Kidney glomerular epithelial cell (primary cell): ENCODE results near the gene SNX4.
"Not testable (repeated sequence)": the region's sequence is repeated elsewhere in the genome, so short reads cannot be mapped to it uniquely, and the experiment has no call there.

Experiments used
- DNase-seq: peaks from one replicate; lab custom pipeline; 2025; lab: John Stamatoyannopoulos, UW

SNX4 gene

DNA sequence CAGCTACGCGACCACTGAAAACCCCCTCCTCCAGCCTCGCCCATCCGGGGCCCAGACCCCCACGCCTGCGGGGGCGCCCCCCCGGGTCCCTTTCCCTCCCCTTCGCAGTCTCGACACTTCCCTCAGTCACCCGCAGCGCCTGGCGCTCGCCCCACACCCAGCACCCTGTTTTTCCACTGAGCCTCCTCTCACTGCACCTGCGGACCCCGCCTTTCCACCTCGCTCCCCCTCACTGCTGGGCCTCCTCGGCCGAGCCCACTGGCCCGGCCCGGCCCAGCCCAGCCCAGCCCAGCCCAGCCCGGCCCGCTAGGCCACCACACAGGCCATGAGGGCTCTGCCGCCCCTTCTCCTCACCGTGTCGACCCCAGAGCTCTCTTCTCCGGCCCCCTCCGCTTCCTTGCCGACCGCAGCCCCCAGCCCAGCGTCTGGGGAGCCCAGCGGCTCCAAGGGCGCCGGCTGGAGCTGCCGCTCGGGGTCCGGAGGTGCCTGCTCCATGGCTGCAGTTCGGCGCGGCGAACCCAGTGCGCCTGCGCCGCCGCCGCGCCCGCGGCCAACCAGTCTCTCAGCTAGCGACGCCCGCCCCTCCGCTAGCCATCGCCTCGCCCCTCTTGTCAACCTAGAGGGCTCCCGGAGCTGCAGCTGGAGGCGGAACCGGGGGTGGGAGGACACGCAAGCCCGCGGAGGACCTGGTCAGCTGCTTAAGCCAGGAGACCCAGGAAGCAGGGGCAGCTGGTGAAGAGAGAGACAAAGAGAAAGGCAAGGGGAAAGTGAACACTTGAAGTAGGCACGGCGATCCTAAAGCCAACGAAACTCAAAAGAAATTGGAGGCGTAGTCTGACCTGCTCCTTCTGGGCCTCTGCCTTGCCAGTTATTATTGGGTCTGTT lies at the start of gene SNX4:
Gene SNX4, minus strand, starts transcription at position 525 of the 885 bp plus-strand sequence. Its CDS starts 30 bp downstream, at position 495.
- DNase-seq: peak; percentile 94

DNA sequence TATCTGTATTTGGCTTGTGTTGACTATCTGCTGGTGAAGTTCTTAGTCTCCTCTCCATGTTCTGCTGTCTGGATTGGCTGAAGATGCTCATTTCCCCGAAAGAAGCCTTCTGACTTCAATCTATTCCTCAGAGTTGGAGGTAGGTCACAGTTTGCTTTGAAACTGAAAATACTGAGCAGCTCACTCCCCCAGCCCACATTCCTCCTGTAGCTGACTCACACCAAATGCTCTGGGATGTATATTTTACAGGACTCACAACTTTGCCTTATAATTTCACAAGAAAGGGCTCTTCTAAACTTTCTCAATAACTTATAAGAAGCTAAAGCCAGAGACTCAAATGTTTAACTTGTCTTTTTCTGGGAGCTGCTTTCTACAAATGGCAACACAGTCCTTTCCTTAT lies 36.3 kb upstream of the SNX4 start:
- DNase-seq: peak; percentile 5

DNA sequence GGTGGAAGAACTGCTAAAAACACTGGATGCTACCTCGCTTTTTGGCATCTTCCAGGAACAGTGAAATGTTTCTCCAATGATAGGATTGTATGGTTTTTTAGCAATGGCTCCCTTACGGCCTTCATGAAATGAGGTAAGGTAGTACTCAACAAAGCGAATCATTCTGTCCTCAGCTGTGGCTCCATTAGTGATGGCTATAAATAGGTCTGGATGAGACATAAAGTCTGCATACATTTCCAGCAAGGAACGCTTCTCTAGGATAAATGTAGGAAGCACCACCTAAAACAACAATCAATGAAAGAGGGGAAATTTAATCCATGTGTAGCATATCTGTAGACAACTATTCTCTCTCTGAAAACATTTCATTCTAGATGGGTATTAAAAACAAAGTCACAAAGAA lies 32.4 kb upstream of the SNX4 start:
- no peak for DNase-seq

DNA sequence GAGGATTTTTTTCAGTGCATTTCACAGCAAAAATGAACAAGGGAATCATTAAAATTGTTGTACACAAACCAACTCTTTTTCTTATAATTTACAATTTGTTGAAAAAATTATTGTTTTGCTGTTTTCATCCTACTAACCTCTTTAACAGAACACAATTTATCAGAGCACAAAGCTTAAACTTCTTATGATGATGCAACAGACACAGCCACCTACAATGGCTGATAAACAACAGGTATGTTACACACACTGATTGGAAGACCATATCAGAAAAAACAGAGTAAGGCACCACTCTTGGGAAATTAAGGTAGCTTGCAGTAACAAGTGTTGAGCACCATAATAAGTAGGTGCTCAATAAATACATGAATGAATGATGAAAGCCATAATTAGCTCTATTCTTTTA lies 8.9 kb upstream of the SNX4 start:
- DNase-seq: no peak

DNA sequence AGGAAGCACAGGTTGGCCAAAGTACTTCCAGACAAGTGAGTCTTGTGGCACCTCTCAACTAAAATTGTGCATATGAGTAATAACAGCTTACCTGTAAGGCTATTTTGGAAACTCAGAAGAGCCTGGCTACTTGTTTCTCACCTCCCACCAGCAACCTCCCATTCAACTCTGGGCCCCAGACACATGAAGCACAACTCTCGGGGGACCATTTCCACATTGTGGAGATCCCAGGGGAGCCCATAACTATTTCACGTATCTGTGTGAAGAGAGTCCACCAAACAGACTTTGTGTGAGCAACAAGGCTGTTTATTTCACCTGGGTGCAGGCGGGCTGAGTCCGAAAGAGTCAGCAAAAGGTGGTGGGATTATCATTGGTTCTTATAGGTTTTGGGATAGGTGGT lies 5.2 kb upstream of the SNX4 start:
- no peak for DNase-seq

DNA sequence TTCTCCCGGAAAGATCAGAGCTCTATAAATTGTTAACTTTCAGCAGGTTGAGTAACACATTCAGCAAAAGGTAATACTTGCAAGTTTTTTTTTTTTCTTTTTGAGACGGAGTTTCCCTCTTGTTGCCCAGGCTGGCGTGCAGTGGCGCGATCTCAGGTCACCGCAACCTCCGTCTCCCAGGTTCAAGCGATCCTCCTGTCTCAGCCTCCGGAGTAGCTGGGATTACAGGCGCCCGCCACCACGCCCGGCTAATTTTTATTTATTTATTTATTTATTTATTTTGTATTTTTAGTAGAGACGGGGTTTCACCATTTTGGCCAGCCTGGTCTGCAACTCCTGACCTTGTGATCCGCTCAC lies 539 bp upstream of the SNX4 start:
- not testable (repeated sequence) for DNase-seq

DNA sequence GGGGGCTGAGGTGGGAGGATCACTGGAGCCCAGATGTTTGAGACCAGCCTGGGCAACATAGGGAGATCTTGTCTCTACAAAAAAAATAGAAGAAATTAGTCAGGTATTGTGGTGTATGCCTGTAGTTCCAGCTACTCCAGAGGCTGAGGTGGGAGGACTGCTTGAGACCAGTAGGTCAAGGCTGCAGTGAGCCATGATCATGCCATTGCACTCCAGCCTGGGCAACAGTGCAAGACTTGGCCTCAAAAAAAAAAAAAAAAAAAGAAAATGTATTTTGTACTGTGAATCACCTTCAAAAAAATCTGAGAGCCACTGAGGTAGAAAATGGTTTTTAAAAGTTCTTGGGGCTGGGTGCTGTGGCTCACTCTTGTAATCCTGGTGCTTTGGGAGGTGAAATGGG lies 4.6 kb downstream of the SNX4 start:
- DNase-seq: no peak

DNA sequence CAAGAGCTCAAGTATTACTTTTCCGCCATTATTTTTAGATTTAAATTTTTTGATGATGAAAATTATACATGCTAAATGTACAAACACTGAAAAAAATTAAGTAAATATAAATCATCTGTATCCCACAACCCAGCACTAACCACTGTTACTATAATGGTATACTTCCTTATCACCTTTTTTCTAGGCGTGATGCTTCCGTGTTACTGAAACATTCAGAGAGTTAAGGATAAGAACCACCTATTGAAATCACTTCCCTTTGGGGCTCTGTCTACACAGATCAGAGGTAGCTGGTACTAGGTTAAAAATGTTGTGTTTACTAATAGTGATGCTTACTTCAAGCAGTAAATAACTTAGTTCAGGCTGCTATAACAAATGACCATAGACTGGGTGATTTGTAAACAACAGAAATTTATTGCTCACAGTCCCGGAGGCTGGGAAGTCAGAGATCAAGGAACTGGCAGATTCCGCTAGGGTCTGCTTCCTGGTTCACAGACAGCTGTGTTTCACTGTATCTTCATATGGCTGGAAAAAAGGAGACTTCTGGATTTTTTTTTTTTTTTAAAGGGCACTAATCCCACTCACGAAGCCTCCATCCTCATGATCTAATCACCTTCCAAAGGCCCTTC lies 6.4 kb downstream of the SNX4 start:
- DNase-seq: no peak

DNA sequence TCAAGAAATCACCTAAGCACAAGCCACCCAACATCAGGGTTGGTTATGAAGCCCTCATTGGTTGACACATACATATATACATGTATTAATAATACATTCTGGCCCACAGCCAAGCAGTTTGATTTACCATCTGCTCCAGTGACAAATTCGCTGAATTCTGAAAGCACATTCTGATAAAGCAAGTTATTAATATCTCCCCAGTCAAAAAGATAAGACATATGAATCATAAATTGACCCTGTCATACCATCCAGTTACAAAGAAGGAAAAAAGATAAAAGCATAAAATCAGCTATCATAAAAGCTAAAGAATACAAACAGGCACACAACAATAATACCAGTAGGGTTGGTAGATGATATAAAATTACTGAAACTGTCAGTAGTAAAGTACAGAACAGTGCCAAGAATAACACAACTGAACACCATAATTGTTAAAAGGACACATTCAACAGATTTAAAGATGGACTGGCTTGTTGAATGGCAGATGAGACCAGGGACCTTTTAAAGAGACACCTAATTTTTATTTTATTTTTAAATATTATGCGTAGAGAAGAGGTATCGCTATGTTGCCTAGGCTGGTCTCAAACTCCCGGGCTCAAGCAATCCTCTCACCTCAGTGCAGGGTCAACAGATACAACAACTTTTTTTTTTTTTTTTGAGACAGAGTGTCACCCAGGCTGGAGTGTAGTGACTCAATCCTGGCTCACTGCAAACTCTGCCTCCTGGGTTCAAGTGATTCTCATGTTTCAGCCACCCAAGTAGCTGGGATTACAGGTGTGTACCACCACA lies 7.7 kb downstream of the SNX4 start:
- DNase-seq: no peak

DNA sequence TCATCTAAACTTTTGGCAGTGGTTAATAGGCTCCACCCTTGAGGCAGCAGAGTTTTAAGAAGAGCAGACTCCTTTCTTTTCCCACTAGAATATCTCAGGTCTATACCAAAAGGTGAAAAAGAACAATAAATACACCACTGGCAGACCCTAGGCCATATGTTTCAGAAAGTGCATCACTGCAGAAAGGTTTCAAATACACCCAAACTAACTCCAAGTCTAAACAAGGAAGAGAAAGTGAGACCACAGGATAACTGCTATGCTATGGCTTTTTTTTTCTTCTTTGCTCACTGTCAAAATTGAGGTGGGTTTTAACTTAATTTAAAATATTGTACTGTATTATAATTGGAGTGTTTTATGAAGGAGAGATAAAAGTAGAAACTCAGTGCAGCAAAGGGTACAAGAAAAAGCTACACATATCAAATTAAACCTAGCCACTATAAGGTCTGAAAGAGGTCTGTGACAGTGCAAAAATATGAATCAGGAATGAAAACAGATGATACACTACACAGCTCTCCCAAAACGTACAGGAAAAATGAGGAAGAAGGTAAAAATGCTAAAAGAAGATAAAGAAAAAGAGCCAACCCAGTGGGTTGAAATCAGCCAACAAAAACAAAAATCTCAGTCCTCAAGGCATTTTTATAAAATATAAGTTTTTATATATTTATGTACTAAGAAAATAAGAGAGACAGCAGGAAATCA lies 8.4 kb downstream of the SNX4 start:
- DNase-seq: no peak

DNA sequence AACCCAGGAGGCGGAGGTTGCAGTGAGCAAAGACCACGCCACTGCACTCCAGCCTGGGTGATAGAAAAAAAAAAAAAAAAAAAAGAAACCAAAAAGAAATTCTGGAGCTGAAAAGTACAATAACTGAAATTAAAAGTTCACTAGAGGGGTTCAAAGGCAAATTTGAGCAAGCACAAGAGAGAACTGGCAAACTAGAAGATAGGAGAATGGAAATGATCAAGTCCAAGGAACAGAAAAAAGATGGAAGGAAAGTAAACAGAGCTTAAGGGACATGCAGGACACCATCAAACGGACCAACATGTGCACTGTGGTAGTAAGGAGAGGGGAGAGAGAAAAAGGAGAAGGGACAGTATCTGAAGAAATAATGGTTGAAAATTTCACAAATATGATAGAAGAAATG lies 12.9 kb downstream of the SNX4 start:
- DNase-seq: no peak

DNA sequence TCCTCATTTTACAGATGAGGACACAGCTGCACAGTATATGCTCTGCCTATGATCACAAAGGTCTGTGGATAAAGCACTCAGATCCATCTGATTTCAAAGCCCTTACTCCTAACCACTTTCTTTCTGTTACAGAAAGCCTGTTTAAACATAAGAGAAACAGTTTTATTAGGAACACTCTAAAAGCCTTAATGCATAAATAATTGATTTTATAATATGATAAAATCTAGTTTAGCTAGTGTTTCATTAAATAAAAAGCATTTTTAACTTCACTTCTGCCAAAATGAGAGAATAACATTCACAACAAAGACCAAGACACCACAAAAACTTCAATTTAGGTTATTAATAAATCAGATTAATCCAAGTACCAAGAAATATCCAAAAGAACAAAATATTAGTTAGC lies 21.4 kb downstream of the SNX4 start:
- no peak for DNase-seq

DNA sequence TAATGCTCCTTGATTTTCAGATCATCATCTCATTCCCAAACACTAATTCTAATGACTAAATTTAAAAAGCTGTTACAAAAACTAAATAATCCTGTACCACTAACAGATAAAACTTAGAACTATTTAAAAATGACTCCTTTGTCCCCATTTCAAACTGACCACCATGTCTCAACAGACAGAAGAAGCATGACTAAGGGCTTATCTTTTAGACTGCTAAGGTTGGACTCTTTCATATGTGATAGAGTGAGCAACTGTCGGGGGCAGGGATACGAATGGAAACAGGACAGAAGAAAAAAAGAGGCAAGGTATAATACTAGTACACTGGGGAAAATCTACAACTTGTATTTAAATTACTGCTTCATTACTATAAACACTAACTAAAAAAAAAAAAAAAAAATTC lies 23.3 kb downstream of the SNX4 start:
- no peak for DNase-seq

DNA sequence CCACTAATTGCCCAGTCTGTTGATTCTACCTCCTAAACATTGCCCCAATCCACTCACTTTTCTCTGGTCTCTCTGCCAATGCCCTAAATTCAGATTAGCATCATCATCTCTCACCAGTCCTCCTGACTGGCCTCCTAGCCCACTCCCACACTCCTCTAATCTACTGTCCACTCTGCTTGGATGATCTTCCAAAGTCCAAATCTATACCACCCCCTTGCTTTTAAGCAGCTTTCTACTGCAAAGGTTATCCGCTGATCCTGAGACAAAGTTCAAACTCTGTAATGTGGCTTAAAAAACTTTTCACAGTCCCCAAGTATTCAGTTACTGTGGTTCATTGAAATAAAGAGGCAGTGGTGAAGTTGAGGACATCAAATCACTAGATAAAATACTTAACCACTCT lies 37.6 kb downstream of the SNX4 start:
- no peak for DNase-seq

DNA sequence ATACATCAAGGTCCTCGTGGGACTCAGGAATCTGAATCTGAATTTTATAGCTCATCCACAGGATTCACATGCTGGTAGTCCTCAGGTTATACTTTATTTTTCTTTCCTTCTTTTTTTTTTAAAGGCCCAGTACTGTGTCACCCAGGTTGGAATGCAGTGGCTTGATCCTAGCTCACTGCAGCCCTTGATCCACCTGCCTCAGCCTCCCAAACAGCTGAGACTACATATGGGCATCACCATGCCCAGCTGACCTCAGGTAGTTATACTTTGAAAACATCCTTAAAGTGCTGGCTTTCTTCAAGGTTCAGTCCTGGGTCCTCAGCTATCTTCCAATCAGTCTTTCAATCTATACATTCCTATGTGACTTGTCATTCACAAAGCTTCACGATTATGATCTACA lies 38.2 kb downstream of the SNX4 start:
- no peak for DNase-seq

DNA sequence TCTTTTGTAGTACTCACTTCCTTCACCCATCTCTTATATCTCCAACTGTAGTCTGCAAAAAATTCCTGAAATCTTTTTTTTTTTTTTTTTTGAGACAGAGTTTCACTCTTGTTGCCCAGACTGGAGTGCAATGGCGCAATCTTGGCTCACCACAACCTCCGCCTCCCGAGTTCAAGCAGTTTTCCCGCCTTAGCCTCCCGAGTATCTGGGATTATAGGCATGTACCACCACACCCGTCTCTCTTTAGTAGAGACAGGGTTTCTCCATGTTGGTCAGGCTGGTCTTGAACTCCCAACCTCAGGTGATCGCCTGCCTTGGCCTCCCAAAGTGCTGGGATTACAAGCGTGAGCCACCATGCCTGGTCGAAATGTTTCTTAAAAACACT lies 38.6 kb downstream of the SNX4 start:
- not testable (repeated sequence) for DNase-seq

DNA sequence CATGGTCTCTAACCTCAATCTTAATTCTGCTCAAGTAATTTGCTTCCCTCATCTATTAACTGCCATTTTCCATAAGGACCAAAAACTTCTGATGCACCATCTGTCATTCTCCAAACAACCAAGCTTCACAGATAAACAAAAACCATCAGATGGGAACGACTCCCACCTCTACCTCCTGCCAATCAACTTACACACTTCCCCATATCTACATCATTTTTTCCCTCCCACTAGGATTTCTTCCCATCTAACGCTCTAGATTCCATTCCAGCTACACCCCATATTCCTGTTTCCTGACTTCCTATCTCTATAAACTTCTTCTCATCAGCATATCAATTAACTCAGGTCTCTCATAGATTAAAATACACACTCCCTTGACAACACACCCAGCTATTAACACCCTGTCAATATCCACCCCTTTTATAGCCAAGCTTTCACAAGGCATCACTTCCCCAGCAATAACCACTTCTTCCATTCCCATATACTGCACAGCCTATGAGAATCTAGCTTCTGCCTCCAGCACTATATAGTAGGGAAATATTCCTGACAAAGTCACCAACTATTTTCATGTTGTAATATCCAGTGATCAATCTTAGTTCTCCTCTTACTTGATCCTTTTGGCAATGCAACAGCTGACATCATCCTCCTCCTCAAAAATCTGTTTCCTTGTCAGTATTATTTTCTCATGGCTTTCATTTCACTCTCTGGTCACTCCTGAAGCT lies 39.2 kb downstream of the SNX4 start:
- DNase-seq: no peak

DNA sequence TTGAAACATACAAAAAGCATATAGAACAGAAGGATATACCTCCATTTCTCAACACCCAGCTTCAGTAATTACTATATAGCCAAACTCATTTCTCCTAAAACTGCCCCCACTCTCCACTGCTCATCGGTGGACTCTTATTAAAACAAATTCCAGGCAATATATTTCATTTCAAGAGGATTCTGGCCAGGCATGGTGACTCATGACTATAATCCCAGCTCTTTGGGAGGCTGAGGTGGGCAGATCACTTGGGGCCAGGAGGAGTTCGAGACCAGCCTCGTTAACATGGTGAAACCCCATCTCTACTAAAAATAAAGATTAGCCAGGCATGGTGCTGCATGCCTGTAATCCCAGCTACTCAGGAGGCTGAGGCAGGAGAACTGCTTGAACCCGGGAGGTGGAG lies 40.9 kb downstream of the SNX4 start:
- no peak for DNase-seq

DNA sequence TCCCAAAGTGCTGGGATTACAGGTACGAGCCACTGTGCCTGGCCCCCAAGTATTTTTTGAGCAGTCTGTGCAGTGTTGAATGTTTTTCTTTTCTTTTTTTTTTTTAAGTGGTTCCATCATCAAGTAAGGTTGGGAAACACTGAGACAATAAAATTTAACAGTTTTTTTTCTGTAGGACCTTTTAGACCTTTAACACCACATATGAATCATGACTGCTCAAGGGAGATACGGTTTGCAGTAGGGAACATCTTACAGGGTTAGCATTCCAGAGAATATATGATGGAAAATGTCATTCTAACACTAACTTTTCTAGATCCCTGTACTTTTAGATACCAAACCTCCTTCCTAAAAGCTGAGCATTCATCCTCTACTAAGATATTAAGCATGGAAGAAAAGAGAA lies 41.7 kb downstream of the SNX4 start:
- DNase-seq: no peak

DNA sequence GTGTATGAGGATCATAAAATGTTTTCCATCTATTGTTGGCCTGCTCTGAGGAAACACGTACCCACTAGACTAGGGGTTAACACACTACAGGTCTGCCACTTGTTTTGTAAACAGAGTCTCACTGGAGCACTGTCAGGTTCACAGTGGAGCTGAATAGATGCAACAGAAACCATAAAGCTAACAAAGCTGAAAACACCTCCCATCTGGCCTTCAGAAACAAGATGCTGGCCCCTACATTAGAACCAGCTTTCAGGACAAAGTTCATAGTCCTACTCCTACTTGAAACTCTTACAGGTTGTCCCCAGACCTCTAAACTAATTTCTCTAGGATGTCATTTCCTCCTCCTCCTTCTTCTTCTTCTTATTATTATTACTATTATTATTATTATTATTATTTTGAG lies 42.3 kb downstream of the SNX4 start:
- no peak for DNase-seq

DNA sequence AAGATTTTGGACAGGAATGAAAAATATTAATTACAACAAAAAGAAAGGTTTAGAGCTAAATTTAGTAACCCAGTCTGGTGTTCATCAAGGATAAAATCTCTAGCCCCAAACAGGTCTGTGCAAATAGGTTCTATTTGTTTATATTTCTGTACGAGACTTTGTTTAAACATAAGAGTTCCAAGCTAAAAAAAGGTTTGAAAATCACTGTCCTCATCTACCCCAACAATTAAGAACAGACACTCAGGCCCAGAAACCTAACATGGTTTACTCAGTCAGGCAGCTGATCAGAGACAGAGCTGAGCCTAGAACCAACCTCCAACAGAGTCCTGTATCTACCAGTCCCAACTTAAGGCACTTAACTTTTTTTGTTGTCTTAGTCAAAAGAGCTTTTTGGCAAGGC lies 49.3 kb downstream of the SNX4 start:
- DNase-seq: no peak
